ENCODE measurements around the gene C2CD2.

- TF ChIP-seq PATZ1 (CRISPR knock-in tag; IDR thresholded peaks at IDR 0.05; ENCODE audit: borderline replicate concordance) (no peak), CREB5 (CRISPR knock-in tag; IDR thresholded peaks at IDR 0.05; ENCODE audit: low read depth) (no peak), ISL1 (CRISPR knock-in tag; IDR thresholded peaks at IDR 0.05) (no peak), ZFP3 (CRISPR knock-in tag; IDR thresholded peaks at IDR 0.05) (no peak), PPARA (CRISPR knock-in tag; IDR thresholded peaks at IDR 0.05; ENCODE audit: borderline replicate concordance) (no peak), SNAI2 (CRISPR knock-in tag; IDR thresholded peaks at IDR 0.05) (no peak), TSHZ2 (CRISPR knock-in tag; IDR thresholded peaks at IDR 0.05) (no peak), OSR1 (CRISPR knock-in tag; IDR thresholded peaks at IDR 0.05) (no peak), ARNTL (CRISPR knock-in tag; IDR thresholded peaks at IDR 0.05; ENCODE audit: borderline replicate concordance, low read depth) (no peak)
Observed at GRCh38 chr21:41973427-41973831, 19.6 kb upstream of the C2CD2 start.

Data from SK-N-SH treated with all-trans-retinoic acid at 6 μM for 48 hours (cell line).